Measurements from ENCODE around the gene IGIP. TPM values are rescaled to one million over a fixed set of nuclear protein-coding genes. Genes with fewer than 3 reads are reported as not detected.

IGIP gene
- total RNA-seq, 1 donor: 10.5 TPM

GRCh38 chr5:140168371-140168770, 42.6 kb downstream of the IGIP start:
- no peak for DNase-seq (ENCODE audit: insufficient read length, low spot score, missing footprints)
- no peaks in the 10 kb centered on the region for H3K9me3 ChIP-seq (ENCODE audit: low read depth, low read length)
- no peak overlapping the region for H3K4me2 ChIP-seq (ENCODE audit: insufficient read depth, low read length)
- no peaks in the 10 kb centered on the region for H3K4me1 ChIP-seq (ENCODE audit: insufficient read depth, low read length)
- H3K27me3 ChIP-seq (ENCODE audit: insufficient read depth, low read length): no peaks in the 10 kb centered on the region
- H4K20me1 ChIP-seq (ENCODE audit: insufficient read depth, low read length): peaks cover 3% of the 10 kb centered on the region
- H3K27ac ChIP-seq (ENCODE audit: low read depth, low read length): no peak overlapping the region
- H3K36me3 ChIP-seq (ENCODE audit: insufficient read depth, low read length): no peaks in the 10 kb centered on the region
- H3K4me3 ChIP-seq (ENCODE audit: insufficient read depth, low read length): no peak overlapping the region
- no peak for TF ChIP-seq CTCF (IDR thresholded peaks at IDR 0.05; ENCODE audit: extremely low read depth, low read depth, low read length)
- H3K79me2 ChIP-seq (ENCODE audit: insufficient read depth, low read length): no peaks in the 10 kb centered on the region
- no peak overlapping the region for H2AFZ ChIP-seq (ENCODE audit: low read length)

- Histone ChIP-seq H4K20me1 (ENCODE audit: insufficient read depth, low read length) (peaks cover 3% of the 10 kb centered on the region), H3K79me2 (ENCODE audit: insufficient read depth, low read length) (no peaks in the 10 kb centered on the region), H3K4me1 (ENCODE audit: insufficient read depth, low read length) (no peaks in the 10 kb centered on the region), H3K27me3 (ENCODE audit: insufficient read depth, low read length) (no peaks in the 10 kb centered on the region), H3K4me2 (ENCODE audit: insufficient read depth, low read length) (no peak overlapping the region), H3K4me3 (ENCODE audit: insufficient read depth, low read length) (no peak overlapping the region), H2AFZ (ENCODE audit: low read length) (no peak overlapping the region), H3K9me3 (ENCODE audit: low read depth, low read length) (no peaks in the 10 kb centered on the region), H3K36me3 (ENCODE audit: insufficient read depth, low read length) (no peaks in the 10 kb centered on the region), H3K27ac (ENCODE audit: low read depth, low read length) (no peak overlapping the region)
- DNase-seq (ENCODE audit: insufficient read length, low spot score, missing footprints): no peak
- no peak for TF ChIP-seq CTCF (IDR thresholded peaks at IDR 0.05; ENCODE audit: extremely low read depth, low read depth, low read length)
Observed at GRCh38 chr5:140169410-140169809, 43.7 kb downstream of the IGIP start.

DNA sequence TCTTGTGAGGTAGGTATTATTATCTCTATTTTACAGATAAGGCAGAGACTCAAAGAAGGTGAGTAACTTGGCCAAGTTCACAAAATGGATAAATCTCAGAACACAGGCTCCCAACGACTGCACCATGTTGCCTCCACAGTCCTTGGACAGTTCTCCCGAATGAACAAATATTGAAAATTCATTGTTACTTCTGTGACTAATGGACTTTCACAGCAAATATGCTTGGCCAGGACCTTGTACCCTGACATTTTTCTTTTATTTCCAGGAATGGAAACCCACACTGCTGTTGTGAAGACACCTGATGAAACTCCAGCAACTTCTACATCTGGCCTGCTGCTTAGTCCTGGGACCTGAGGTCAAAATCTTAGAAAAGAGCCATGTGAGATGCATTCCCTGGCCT, 46.7 kb downstream of the IGIP start:
- no peak for DNase-seq (ENCODE audit: insufficient read length, low spot score, missing footprints)
- Histone ChIP-seq H3K4me2 (ENCODE audit: insufficient read depth, low read length) (no peak overlapping the region), H3K9me3 (ENCODE audit: low read depth, low read length) (no peaks in the 10 kb centered on the region), H3K4me1 (ENCODE audit: insufficient read depth, low read length) (peaks cover 9% of the 10 kb centered on the region), H2AFZ (ENCODE audit: low read length) (no peak overlapping the region), H3K4me3 (ENCODE audit: insufficient read depth, low read length) (no peak overlapping the region), H3K27ac (ENCODE audit: low read depth, low read length) (no peak overlapping the region), H4K20me1 (ENCODE audit: insufficient read depth, low read length) (no peaks in the 10 kb centered on the region), H3K79me2 (ENCODE audit: insufficient read depth, low read length) (peaks cover 10% of the 10 kb centered on the region), H3K27me3 (ENCODE audit: insufficient read depth, low read length) (no peaks in the 10 kb centered on the region), H3K36me3 (ENCODE audit: insufficient read depth, low read length) (no peaks in the 10 kb centered on the region)
- TF ChIP-seq CTCF (IDR thresholded peaks at IDR 0.05; ENCODE audit: extremely low read depth, low read depth, low read length): no peak

- Histone ChIP-seq H3K4me2 (ENCODE audit: insufficient read depth, low read length) (no peak overlapping the region), H3K36me3 (ENCODE audit: insufficient read depth, low read length) (no peaks in the 10 kb centered on the region), H3K9me3 (ENCODE audit: low read depth, low read length) (no peaks in the 10 kb centered on the region), H3K4me3 (ENCODE audit: insufficient read depth, low read length) (no peak overlapping the region), H3K27me3 (ENCODE audit: insufficient read depth, low read length) (no peaks in the 10 kb centered on the region), H4K20me1 (ENCODE audit: insufficient read depth, low read length) (no peaks in the 10 kb centered on the region), H3K27ac (ENCODE audit: low read depth, low read length) (no peak overlapping the region), H2AFZ (ENCODE audit: low read length) (no peak overlapping the region), H3K4me1 (ENCODE audit: insufficient read depth, low read length) (peaks cover 22% of the 10 kb centered on the region), H3K79me2 (ENCODE audit: insufficient read depth, low read length) (peaks cover 18% of the 10 kb centered on the region)
- no peak for DNase-seq (ENCODE audit: insufficient read length, low spot score, missing footprints)
- TF ChIP-seq CTCF (IDR thresholded peaks at IDR 0.05; ENCODE audit: extremely low read depth, low read depth, low read length): no peak
Observed at GRCh38 chr5:140174014-140174413, 48.3 kb downstream of the IGIP start.

All from osteoblast (primary cell).